GM19240 (cell line): Measurements from ENCODE around the gene FDXACB1.
A peak's percentile ranks its signal among the peaks of the same experiment; 100 is the strongest.

Source experiments
- DNase-seq: peaks from one replicate; pipeline ENCODE4 v3.0.0; 2011; ENCODE audit warnings: low spot score; ENCODE audit not compliant: insufficient read length

The FDXACB1 gene

GRCh38 chr11:111878849-111879636, at the start of gene FDXACB1, which contains the start of gene CFAP68:
TSS of gene FDXACB1 (minus strand) at chr11:111879165. CDS start at chr11:111879132, 33 bp downstream.
TSS of gene CFAP68 (plus strand) at chr11:111879541. CDS start at chr11:111879561, 20 bp downstream.
- DNase-seq: peak; percentile 80

GRCh38 chr11:111926505-111927391, 47.8 kb upstream of the FDXACB1 start:
- DNase-seq: peak; percentile 97

GRCh38 chr11:111925953-111926352, 47.0 kb upstream of the FDXACB1 start:
- DNase-seq: no peak

- DNase-seq: no peak
These were observed 45.0 kb upstream of the FDXACB1 start for GRCh38 chr11:111923951-111924350.

GRCh38 chr11:111923351-111923788, 44.4 kb upstream of the FDXACB1 start:
- no peak for DNase-seq

GRCh38 chr11:111922803-111923202, 43.8 kb upstream of the FDXACB1 start:
- no peak for DNase-seq

- DNase-seq: no peak
These were observed 42.7 kb upstream of the FDXACB1 start for GRCh38 chr11:111921541-111922230.

- DNase-seq: no peak
These were observed 41.9 kb upstream of the FDXACB1 start for GRCh38 chr11:111920908-111921307.

GRCh38 chr11:111918390-111919256, 39.7 kb upstream of the FDXACB1 start, which contains the start of gene C11orf52:
TSS of gene C11orf52 (plus strand) at chr11:111918913. CDS start at chr11:111918973, 60 bp downstream.
- no peak for DNase-seq

GRCh38 chr11:111917788-111918187, 38.8 kb upstream of the FDXACB1 start:
- DNase-seq: no peak

GRCh38 chr11:111917312-111917711, 38.3 kb upstream of the FDXACB1 start:
- no peak for DNase-seq

GRCh38 chr11:111916768-111917167, 37.8 kb upstream of the FDXACB1 start:
- no peak for DNase-seq

GRCh38 chr11:111913997-111914396, 35.0 kb upstream of the FDXACB1 start:
- DNase-seq: no peak

GRCh38 chr11:111913031-111913861, 34.3 kb upstream of the FDXACB1 start:
- DNase-seq: no peak

GRCh38 chr11:111912535-111912934, 33.6 kb upstream of the FDXACB1 start, which contains the start of gene HSPB2:
TSS of gene HSPB2 (plus strand) at chr11:111912734. CDS start at chr11:111912830, 96 bp downstream.
- no peak for DNase-seq

GRCh38 chr11:111911563-111912401, 32.8 kb upstream of the FDXACB1 start, which contains the start of gene CRYAB:
TSS of gene CRYAB (minus strand) at chr11:111911770. CDS start at chr11:111911724, 46 bp downstream.
- no peak for DNase-seq

GRCh38 chr11:111910676-111911562, 32.0 kb upstream of the FDXACB1 start:
- DNase-seq: no peak
